ENCODE data around the gene IGFBP6.

The IGFBP6 gene, protein sequence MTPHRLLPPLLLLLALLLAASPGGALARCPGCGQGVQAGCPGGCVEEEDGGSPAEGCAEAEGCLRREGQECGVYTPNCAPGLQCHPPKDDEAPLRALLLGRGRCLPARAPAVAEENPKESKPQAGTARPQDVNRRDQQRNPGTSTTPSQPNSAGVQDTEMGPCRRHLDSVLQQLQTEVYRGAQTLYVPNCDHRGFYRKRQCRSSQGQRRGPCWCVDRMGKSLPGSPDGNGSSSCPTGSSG

GRCh38 chr12:53097564-53098353 lies at the start of gene IGFBP6:
Gene IGFBP6, plus strand, starts transcription at chr12:53097667. Its CDS starts 51 bp downstream, at chr12:53097718.
- DNase-seq (ENCODE audit: low read depth, low spot score) = no peak

- no peak for DNase-seq (ENCODE audit: low read depth, low spot score)
These were observed 49.3 kb upstream of the IGFBP6 start for GRCh38 chr12:53048033-53048779.

- no peak for DNase-seq (ENCODE audit: low read depth, low spot score)
These were observed 48.6 kb upstream of the IGFBP6 start for GRCh38 chr12:53048780-53049401.

- no peak for DNase-seq (ENCODE audit: low read depth, low spot score)
These were observed 47.7 kb upstream of the IGFBP6 start, which contains the start of gene TNS2 for GRCh38 chr12:53049571-53050318. Gene TNS2, plus strand, starts transcription at chr12:53050065. Its CDS starts 121 bp downstream, at chr12:53050186.

DNA sequence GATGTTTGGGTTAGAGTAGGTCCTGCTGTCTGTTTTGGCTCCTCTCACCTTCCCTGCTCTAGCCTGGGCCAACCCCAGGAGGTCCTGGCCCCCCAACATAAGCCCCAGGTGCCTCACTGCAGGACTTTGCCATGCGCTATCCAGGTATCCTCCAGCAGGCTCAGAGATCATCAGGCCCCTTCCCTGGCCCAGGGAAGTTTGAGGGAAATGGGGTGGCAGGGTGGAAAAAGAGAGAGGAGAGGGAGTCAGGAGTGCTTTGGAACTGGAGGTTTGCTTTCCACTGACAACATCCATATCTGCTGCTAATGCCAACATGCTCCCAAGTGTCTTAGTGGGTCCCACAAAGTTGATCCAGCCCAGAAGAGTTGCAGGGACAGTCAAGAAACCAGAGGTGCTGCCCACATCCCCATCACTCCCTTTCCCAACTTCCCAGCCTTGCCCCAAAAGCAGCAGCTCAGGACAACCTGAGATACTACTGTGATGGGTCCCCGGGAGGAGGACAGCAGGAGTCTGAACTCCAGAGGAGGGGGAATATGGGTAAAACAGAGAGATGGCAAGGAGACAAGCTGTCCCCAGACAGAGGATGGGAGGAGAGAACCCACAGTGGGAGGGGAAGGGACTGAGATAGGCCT lies 46.9 kb upstream of the IGFBP6 start:
- no peak for DNase-seq (ENCODE audit: low read depth, low spot score)

- DNase-seq (ENCODE audit: low read depth, low spot score) = no peak
These were observed 46.2 kb upstream of the IGFBP6 start for GRCh38 chr12:53051058-53051880.

DNA sequence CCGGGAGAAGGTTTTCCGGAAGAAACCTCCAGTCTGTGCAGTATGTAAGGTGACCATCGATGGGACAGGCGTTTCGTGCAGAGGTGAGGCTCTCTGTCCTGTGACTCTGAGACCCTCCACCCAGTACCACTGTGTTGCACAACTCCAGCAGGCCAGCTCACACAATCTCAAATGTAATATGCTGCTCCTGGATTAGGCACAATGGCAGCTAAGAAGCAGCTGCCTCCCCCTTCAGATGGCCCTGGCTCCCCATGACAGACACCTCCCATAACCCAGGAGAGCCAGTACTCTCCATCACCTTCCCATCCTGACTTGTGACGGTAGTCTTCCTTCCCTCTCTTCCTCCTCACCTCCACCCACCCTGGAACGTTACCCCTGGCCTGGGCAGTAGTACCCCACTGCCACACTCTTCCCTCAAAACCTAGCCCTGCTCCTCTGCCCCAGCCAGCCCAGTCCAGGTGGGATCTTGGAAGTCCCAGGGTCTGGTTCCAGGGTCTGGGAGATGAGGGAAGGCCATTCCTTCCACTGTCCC lies 45.5 kb upstream of the IGFBP6 start:
- DNase-seq (ENCODE audit: low read depth, low spot score) = no peak

GRCh38 chr12:53052419-53053217 lies 44.8 kb upstream of the IGFBP6 start:
- no peak for DNase-seq (ENCODE audit: low read depth, low spot score)

- no peak for DNase-seq (ENCODE audit: low read depth, low spot score)
These were observed 44.0 kb upstream of the IGFBP6 start for GRCh38 chr12:53053218-53054111.

GRCh38 chr12:53054112-53054878 lies 43.2 kb upstream of the IGFBP6 start:
- no peak for DNase-seq (ENCODE audit: low read depth, low spot score)

GRCh38 chr12:53055471-53056266 lies 41.8 kb upstream of the IGFBP6 start:
- DNase-seq (ENCODE audit: low read depth, low spot score) = no peak

DNA sequence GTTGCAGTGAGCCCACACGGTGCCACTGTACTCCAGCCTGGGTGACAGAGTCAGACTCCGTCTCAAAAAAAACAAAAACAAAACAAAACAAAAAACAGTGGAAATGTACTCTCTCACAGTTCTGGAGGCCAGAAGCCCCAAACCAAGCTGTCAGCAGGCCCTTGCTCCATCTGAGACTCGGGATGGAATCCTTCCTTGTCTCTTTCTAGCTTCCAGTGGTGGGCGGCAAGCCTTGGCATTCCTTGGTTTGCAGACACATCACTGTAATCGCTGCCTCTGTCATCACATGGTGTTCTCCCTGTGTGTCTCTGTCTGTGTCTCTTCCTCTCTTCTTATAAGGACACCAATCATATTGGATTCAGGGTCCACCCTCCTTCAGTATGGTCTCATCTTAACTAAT lies 41.2 kb upstream of the IGFBP6 start:
- DNase-seq (ENCODE audit: low read depth, low spot score) = no peak

DNA sequence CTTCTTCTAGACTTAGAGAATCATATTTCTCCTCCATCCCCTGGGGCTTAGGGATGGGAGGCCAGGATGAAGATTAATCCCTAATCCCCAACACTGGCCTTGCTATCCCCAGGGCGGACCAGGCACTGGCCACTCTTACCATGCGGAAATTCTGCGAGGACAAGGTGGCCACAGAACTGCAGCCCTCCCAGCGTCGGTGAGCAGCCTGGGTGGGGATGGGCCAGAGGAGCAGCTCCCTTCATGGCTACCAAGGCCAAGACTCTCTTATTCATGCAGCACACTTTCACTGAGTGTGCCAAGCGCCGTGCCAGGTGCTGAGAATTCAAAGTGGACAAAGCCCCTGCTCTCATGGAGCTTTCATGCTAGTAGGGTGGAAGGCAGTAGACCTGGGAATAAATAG lies 40.6 kb upstream of the IGFBP6 start:
- DNase-seq (ENCODE audit: low read depth, low spot score) = no peak

DNA sequence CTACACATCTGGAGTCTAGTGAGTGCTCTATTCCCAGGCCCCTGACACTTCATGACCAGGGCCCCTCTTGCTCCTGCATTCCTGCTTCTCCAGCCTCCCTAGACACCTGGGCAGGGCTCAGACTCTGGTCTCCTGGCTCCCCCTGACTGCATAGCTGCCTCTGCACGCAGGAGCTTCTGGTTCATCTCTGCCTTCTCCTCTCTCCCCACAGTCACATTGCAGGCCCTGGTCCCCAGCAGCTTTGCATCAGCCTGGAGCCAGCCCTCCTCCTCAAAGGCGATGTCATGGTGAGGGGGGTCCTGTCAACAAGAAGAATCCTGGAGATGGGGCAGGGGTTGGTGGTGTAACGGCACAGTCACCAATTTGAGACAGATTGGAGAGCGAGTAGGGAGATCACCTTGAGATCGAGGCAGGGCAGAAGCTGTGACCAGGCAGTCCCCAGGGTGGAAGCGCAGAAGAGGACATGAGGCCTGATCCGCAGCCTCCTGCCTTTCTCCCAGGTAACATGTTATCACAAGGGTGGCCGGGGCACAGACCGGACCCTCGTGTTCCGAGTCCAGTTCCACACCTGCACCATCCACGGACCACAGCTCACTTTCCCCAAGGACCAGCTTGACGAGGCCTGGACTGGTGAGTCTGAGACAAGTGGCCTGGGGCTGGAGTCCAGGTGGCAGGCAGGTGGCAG lies 39.5 kb upstream of the IGFBP6 start:
- no peak for DNase-seq (ENCODE audit: low read depth, low spot score)

DNA sequence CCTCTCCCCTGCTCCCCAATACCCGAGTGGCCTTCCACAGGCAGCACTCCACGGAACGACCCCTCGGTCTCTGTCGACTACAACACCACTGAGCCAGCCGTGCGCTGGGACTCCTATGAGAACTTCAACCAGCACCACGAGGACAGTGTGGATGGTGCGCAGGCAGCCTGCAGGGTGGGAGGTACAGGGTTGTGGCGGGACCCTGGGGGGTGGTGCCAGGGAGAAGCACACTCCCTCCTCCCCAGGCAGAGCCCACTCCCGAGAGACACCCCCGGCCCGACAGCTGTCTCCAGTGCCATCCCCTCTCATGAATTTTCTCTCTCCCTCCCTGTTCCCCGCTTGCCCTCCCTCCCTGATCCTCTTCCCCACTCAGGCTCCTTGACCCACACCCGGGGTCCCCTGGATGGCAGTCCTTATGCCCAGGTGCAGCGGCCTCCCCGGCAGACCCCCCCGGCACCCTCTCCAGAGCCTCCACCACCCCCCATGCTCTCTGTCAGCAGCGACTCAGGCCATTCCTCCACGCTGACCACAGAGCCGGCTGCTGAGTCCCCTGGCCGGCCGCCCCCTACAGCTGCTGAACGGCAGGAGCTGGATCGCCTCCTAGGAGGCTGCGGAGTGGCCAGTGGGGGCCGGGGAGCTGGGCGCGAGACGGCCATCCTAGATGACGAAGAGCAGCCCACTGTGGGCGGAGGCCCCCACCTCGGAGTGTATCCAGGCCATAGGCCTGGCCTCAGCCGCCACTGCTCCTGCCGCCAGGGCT lies 38.6 kb upstream of the IGFBP6 start:
- no peak for DNase-seq (ENCODE audit: low read depth, low spot score)

All from brain pericyte (primary cell).